ENCODE results near the gene REV3L. TPM values are rescaled to one million over a fixed set of nuclear protein-coding genes. Genes with fewer than 3 reads are reported as not detected.
A peak's percentile ranks its signal among the peaks of the same experiment; 100 is the strongest.

REV3L gene
- total and polyA plus RNA-seq, 2 donors (not counting 3 experiments of a cell fraction or from before 2014, with no cell fraction given) = 6.0 to 22.7 TPM

DNA sequence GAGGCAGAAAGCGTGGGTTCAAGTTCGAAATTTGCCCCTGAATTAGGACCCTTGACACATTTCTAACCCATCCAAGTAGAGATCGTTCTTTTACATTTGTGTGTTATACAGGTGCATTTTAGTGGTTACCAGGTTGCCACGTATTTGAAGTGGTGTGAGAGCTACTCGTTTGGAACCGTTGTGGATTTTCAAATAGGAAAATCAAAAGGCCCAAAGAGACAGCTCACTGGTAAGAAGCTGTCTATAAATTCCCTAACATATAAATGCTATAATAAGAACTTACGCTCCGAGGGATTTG lies 1.6 kb upstream of the REV3L start:
- Histone ChIP-seq H3K4me2 (ENCODE audit: insufficient read depth, low read length) (peak overlapping the region; percentile 91), H3K4me1 (ENCODE audit: control insufficient read depth, extremely low read depth, insufficient read depth, low read length) (peaks cover 23% of the 10 kb centered on the region), H2AFZ (ENCODE audit: low read depth, low read length) (peak overlapping the region; percentile 59), H3K9me3 (replicated peaks; ENCODE audit: control insufficient read depth, insufficient read depth, low read length) (no peaks in the 10 kb centered on the region), H3K27me3 (ENCODE audit: control insufficient read depth in 2 of 2, insufficient read depth in 2 of 2, low read length in 2 of 2) (no peaks in the 10 kb centered on the region), H4K20me1 (replicated peaks; ENCODE audit: control insufficient read depth, extremely low read depth, insufficient read depth, low read length) (no peaks in the 10 kb centered on the region), H3K79me2 (ENCODE audit: control insufficient read depth, insufficient read depth, low read length) (peaks cover 46% of the 10 kb centered on the region), H3K4me3 (replicated peaks in 1 of 3; ENCODE audit: insufficient read depth in 1 of 3, low read depth in 1 of 3, low read length in 3 of 3) (peak overlapping the region; percentile 62 to 85 (median 67)), H3K36me3 (ENCODE audit: control insufficient read depth in 2 of 2, extremely low read depth in 1 of 2, insufficient read depth in 2 of 2, low read length in 2 of 2) (no peaks in the 10 kb centered on the region), H3K27ac (ENCODE audit: insufficient read depth, low read depth, low read length) (peak overlapping the region; percentile 97), H3K9me1 (replicated peaks; ENCODE audit: control insufficient read depth, extremely low read depth, insufficient read depth, low read length) (no peaks in the 10 kb centered on the region), H3K9ac (replicated peaks; ENCODE audit: extremely low read depth, insufficient read depth, low read length) (peak overlapping the region; percentile 96)
- ChIA-PET CTCF (interaction anchor here (0.6 to 3.1 kb wide), 12 partner anchors 30 to 559 kb away, joined by 3 to 20 read pairs (median 4); partner anchors contain the start of gene TRAF3IP2), POLR2A (interaction anchor here (0.7 to 1.5 kb wide), 3 partner anchors 10 to 120 kb away, joined by 3 to 5 read pairs (median 5); no protein-coding TSS in a partner anchor)
- FAIRE-seq (no peak), DNase-seq (ENCODE audit: low read depth, low spot score) (no peak)
- BruUV-seq (replicated peaks) = no TSS peak
- no peak for TF ChIP-seq FOS (IDR thresholded peaks at IDR 0.05; ENCODE audit: borderline replicate concordance, insufficient read depth, low read length)
- TF ChIP-seq POLR2AphosphoS5 (IDR thresholded peaks at IDR 0.05; ENCODE audit: insufficient read depth, low read depth, low read length) = no peak
- TF ChIP-seq MYC (IDR thresholded peaks at IDR 0.05; ENCODE audit: low read depth, low read length) = no peak
- dilution Hi-C loops (cut with MboI; ENCODE audit: extremely low pct_ligation_motif_present, low sequenced_read_pairs) (no loop called here), intact Hi-C loops (cut with micrococcal nuclease) (loop anchor here (1.0 to 5.0 kb wide), 5 partner anchors 83 to 388 kb away; partner anchors contain the start of gene FYN)

DNA sequence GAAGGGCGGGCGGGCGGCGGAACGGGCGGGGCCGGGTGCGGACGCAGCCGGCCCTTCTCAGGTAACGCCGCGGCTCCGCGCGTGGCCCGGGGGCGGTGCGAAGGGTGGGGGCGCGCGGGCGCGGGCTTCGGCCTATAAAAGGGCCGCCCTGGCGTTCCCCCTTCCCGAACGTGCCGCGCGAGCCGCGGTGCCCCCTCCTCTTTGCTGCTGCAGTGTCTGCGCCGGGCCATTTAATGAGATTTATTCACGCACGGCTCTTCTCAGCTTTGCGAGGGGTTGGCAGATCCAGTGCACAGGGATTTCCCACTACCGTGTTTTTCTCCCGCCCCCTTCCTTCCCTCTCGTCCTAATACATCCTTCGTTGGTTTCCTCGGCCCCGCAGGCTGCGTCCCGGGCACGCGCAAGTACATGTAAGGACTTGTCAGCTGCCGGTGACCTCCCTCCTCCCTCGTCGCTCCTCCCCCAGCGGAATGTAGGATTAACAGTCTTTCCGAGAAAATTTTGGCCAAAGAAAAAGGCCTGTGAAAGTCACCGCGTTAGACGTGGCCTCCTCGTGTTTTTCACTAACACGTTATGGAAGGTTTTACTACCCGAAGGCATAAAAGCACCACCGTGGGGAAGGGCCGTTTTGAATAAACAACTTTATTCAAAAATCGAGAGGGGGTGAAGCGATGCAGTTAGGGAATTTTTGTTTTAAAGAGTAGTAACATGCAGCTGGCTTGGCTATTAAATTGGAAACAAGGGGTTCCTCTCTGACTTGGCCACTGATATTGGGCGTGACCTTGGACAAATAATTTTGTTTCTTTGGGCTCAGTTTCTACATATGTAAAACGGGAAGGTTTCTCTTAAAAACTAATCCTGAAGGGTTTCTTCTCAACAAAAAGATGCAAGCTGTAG lies 966 bp upstream of the REV3L start:
- FAIRE-seq (peak; percentile 79), DNase-seq (ENCODE audit: low read depth, low spot score) (peak; percentile 96)

More for the DNA sequence above, 966 bp upstream of the REV3L start:
- POLR2A ChIA-PET = interaction anchor here (0.7 to 1.5 kb wide), 4 partner anchors 11 to 225 kb away, joined by 3 to 6 read pairs (median 5); a partner anchor contains a TSS
- H3K36me3 ChIP-seq (ENCODE audit: control insufficient read depth in 2 of 2, extremely low read depth in 1 of 2, insufficient read depth in 2 of 2, low read length in 2 of 2) = no peaks in the 10 kb centered on the region
- TF ChIP-seq, protein P1, sequence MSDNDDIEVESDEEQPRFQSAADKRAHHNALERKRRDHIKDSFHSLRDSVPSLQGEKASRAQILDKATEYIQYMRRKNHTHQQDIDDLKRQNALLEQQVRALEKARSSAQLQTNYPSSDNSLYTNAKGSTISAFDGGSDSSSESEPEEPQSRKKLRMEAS (IDR thresholded peaks at IDR 0.05; ENCODE audit: insufficient read depth, insufficient read length) = peak; percentile 70
- peak; percentile 93 for TF ChIP-seq POLR2A (IDR thresholded peaks at IDR 0.05; ENCODE audit: low read depth, low read length)
- TF ChIP-seq FOS (IDR thresholded peaks at IDR 0.05; ENCODE audit: borderline replicate concordance, insufficient read depth, low read length) = no peak
- peak; percentile 94 for TF ChIP-seq POLR2AphosphoS5 (IDR thresholded peaks at IDR 0.05; ENCODE audit: insufficient read depth, low read depth, low read length)
- TF ChIP-seq MYC (IDR thresholded peaks at IDR 0.05; ENCODE audit: low read depth, low read length) = peak; percentile 41
- TF ChIP-seq, protein P2, sequence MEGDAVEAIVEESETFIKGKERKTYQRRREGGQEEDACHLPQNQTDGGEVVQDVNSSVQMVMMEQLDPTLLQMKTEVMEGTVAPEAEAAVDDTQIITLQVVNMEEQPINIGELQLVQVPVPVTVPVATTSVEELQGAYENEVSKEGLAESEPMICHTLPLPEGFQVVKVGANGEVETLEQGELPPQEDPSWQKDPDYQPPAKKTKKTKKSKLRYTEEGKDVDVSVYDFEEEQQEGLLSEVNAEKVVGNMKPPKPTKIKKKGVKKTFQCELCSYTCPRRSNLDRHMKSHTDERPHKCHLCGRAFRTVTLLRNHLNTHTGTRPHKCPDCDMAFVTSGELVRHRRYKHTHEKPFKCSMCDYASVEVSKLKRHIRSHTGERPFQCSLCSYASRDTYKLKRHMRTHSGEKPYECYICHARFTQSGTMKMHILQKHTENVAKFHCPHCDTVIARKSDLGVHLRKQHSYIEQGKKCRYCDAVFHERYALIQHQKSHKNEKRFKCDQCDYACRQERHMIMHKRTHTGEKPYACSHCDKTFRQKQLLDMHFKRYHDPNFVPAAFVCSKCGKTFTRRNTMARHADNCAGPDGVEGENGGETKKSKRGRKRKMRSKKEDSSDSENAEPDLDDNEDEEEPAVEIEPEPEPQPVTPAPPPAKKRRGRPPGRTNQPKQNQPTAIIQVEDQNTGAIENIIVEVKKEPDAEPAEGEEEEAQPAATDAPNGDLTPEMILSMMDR (IDR thresholded peaks at IDR 0.05; ENCODE audit: extremely low read depth in 1 of 2, insufficient read depth in 1 of 2, low read depth in 1 of 2, low read length in 2 of 2) = no peak
- H3K27ac ChIP-seq (ENCODE audit: insufficient read depth, low read depth, low read length) = peak overlapping the region; percentile 97
- intact Hi-C loops (cut with micrococcal nuclease) = loop anchor here (1.0 to 5.0 kb wide), 8 partner anchors 68 to 388 kb away; partner anchors contain the start of gene FYN
- peak overlapping the region; percentile 91 for H3K4me2 ChIP-seq (ENCODE audit: insufficient read depth, low read length)
- TSS peak; percentile 79 for BruUV-seq (replicated peaks)
- H3K4me3 ChIP-seq (replicated peaks in 1 of 3; ENCODE audit: insufficient read depth in 1 of 3, low read depth in 1 of 3, low read length in 3 of 3) = peak overlapping the region; percentile 62 to 85 (median 67)
- H2AFZ ChIP-seq (ENCODE audit: low read depth, low read length) = peak overlapping the region; percentile 59
- dilution Hi-C loops (cut with MboI; ENCODE audit: extremely low pct_ligation_motif_present, low sequenced_read_pairs) = no loop called here
- peaks cover 51% of the 10 kb centered on the region for H3K79me2 ChIP-seq (ENCODE audit: control insufficient read depth, insufficient read depth, low read length)
- peaks cover 24% of the 10 kb centered on the region for H3K4me1 ChIP-seq (ENCODE audit: control insufficient read depth, extremely low read depth, insufficient read depth, low read length)
- no peaks in the 10 kb centered on the region for H3K9me3 ChIP-seq (replicated peaks; ENCODE audit: control insufficient read depth, insufficient read depth, low read length)
- no peaks in the 10 kb centered on the region for H4K20me1 ChIP-seq (replicated peaks; ENCODE audit: control insufficient read depth, extremely low read depth, insufficient read depth, low read length)
- CTCF ChIA-PET = interaction anchor here (0.6 to 3.1 kb wide), 11 partner anchors 31 to 225 kb away, joined by 3 to 20 read pairs (median 4); partner anchors contain the start of gene TRAF3IP2
- H3K9ac ChIP-seq (replicated peaks; ENCODE audit: extremely low read depth, insufficient read depth, low read length) = peak overlapping the region; percentile 96
- no peaks in the 10 kb centered on the region for H3K9me1 ChIP-seq (replicated peaks; ENCODE audit: control insufficient read depth, extremely low read depth, insufficient read depth, low read length)
- H3K27me3 ChIP-seq (ENCODE audit: control insufficient read depth in 2 of 2, insufficient read depth in 2 of 2, low read length in 2 of 2) = no peaks in the 10 kb centered on the region

Measured in endothelial cell of umbilical vein (primary cell).